ENCODE results near the gene CNNM2.
A peak's percentile ranks its signal among the peaks of the same experiment; 100 is the strongest.

Gene CNNM2

DNA sequence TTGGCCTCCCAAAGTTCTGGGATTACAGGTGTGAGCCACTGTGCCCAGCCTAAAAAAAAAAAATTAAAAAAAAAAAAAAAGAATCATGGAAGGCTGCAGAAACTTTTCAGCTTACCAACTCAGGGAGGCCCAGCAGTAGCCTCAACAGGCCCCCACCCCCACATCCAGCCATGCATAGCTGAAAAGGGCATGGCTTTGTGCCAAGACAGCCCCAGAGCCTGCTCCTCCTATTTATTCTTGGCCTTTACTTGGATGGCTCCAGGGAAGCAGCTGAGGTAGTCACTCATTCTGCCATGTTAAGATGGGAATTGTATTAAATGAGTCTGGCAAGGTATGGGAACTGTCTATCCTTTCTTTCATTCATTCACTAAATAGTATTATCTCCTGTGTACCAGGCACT lies 13.7 kb upstream of the CNNM2 start:
- Histone ChIP-seq H3K27ac (ENCODE audit: low read length) (no peak overlapping the region), H3K4me1 (ENCODE audit: control insufficient read depth, low read depth, low read length) (no peaks in the 10 kb centered on the region), H3K27me3 (ENCODE audit: control insufficient read depth, insufficient read depth, low read length) (no peaks in the 10 kb centered on the region), H3K36me3 (ENCODE audit: control insufficient read depth, low read depth, low read length) (no peaks in the 10 kb centered on the region), H3K9me3 (ENCODE audit: control insufficient read depth, low read depth, low read length) (no peaks in the 10 kb centered on the region), H3K4me3 (ENCODE audit: low read length) (no peak overlapping the region), H3K9ac (ENCODE audit: low read length) (no peak overlapping the region)

DNA sequence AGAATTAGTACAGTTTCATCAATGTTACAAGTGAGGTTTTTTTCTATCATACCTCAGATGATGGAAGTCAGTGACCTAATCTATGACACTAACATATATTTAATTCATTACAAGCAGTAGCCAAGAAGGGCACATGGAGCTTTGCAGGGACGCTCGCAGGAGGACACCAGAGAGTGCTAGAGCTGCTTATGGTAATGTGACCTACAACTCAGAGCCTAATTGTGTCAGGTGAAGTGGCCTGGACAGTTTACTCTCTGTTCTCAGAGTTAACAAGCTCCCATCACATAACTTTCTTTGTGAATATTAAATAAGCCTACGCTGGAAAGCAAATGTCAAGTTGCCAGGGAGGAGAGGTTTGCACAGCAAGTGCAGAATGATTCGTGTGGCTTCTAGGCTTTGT lies 11.6 kb upstream of the CNNM2 start:
- Histone ChIP-seq H3K27me3 (ENCODE audit: control insufficient read depth, insufficient read depth, low read length) (no peaks in the 10 kb centered on the region), H3K36me3 (ENCODE audit: control insufficient read depth, low read depth, low read length) (no peaks in the 10 kb centered on the region), H3K4me1 (ENCODE audit: control insufficient read depth, low read depth, low read length) (no peaks in the 10 kb centered on the region), H3K4me3 (ENCODE audit: low read length) (no peak overlapping the region), H3K27ac (ENCODE audit: low read length) (no peak overlapping the region), H3K9ac (ENCODE audit: low read length) (no peak overlapping the region), H3K9me3 (ENCODE audit: control insufficient read depth, low read depth, low read length) (no peaks in the 10 kb centered on the region)

DNA sequence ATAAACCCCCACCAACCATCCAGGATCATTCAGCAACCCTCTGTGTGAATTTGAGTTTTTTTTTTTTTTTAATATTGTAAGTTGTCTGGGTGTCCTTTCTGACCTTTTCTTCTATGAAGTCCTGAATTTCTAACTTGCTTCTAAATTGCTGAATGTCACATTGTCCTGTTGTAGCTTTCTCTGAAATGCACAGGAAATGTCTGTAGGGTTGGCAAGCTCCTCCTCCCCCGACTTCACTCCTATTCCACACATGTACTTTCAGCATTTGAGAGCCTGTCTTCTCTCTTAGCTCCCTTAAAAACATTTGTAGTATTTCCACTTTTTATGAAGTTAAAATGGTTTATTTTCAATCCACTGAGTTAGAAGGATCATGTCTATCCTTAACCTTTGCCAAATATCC lies 3.3 kb upstream of the CNNM2 start:
- no peaks in the 10 kb centered on the region for H3K9me3 ChIP-seq (ENCODE audit: control insufficient read depth, low read depth, low read length)
- peaks cover 18% of the 10 kb centered on the region for H3K27me3 ChIP-seq (ENCODE audit: control insufficient read depth, insufficient read depth, low read length)
- no peak overlapping the region for H3K9ac ChIP-seq (ENCODE audit: low read length)
- no peak overlapping the region for H3K4me3 ChIP-seq (ENCODE audit: low read length)
- no peaks in the 10 kb centered on the region for H3K36me3 ChIP-seq (ENCODE audit: control insufficient read depth, low read depth, low read length)
- no peak overlapping the region for H3K27ac ChIP-seq (ENCODE audit: low read length)
- H3K4me1 ChIP-seq (ENCODE audit: control insufficient read depth, low read depth, low read length) = peaks cover 3% of the 10 kb centered on the region

DNA sequence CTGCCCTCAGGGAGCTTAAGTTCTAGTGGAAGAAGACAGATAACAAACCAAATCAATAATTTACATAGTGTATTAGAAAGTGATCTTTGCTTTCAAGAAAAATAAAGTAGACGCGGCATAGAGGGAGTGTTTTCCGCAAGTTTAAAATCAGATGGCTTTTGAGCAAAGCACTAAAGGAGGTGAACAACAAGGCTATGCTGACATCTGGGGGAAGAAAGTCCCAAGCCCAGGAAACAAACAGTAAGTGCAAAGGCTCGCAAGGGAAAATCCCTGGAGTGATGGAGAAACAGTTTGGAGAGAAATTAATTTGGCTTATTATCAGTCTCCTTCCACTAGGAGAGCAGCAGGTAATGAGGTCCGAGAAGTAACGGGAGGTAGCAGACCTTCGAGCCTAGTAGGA lies 1.9 kb upstream of the CNNM2 start:
- Histone ChIP-seq H3K36me3 (ENCODE audit: control insufficient read depth, low read depth, low read length) (no peaks in the 10 kb centered on the region), H3K9ac (ENCODE audit: low read length) (no peak overlapping the region), H3K27me3 (ENCODE audit: control insufficient read depth, insufficient read depth, low read length) (peaks cover 32% of the 10 kb centered on the region), H3K9me3 (ENCODE audit: control insufficient read depth, low read depth, low read length) (no peaks in the 10 kb centered on the region), H3K27ac (ENCODE audit: low read length) (no peak overlapping the region), H3K4me3 (ENCODE audit: low read length) (no peak overlapping the region), H3K4me1 (ENCODE audit: control insufficient read depth, low read depth, low read length) (peaks cover 11% of the 10 kb centered on the region)

DNA sequence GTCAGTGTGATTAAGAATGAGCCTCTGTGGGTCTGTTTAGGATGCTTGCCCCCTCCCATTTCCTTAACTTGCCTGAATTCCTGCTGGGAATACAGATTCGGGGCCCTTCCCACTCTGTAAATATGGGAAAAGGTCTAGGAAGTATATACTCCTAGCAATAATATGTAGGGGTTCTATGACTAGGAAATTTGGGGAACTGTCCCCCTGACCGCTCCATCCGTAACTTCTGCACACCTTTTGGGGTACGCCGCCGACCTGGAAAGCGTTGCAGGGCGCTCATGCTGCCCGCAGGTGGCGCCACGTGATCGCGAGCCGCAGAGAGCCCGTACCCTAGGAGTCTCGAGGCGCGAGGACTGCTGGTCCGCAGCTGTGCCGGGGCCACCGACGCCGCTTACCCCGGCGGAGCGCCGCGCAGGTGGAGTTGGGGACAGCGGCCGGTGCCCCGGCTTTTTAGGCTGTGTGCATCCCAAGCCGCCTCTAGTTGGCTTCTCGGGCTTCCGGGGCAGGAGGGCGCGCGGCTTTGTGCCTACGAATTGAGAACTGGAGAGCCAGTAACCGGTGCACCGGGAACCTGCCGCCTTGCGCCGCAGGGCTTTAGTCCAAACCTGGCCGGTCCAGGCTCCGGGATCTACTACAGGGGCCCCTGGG lies 656 bp upstream of the CNNM2 start:
- Histone ChIP-seq H3K36me3 (ENCODE audit: control insufficient read depth, low read depth, low read length) (no peaks in the 10 kb centered on the region), H3K9me3 (ENCODE audit: control insufficient read depth, low read depth, low read length) (no peaks in the 10 kb centered on the region), H3K27me3 (ENCODE audit: control insufficient read depth, insufficient read depth, low read length) (peaks cover 32% of the 10 kb centered on the region), H3K27ac (ENCODE audit: low read length) (peak overlapping the region; percentile 72), H3K4me1 (ENCODE audit: control insufficient read depth, low read depth, low read length) (peaks cover 18% of the 10 kb centered on the region), H3K9ac (ENCODE audit: low read length) (peak overlapping the region; percentile 71), H3K4me3 (ENCODE audit: low read length) (peak overlapping the region; percentile 92)

DNA sequence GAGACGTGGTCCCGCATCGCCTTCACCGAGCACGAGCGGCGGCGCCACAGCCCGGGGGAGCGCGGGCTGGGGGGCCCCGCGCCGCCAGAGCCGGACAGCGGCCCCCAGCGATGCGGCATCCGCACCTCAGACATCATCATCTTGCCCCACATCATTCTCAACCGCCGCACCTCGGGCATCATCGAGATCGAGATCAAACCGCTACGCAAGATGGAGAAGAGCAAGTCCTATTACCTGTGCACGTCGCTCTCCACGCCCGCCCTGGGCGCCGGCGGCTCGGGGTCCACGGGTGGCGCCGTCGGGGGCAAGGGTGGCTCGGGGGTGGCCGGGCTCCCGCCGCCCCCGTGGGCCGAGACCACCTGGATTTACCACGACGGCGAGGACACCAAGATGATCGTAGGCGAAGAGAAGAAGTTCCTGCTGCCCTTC lies 737 bp downstream of the CNNM2 start:
- Histone ChIP-seq H3K36me3 (ENCODE audit: control insufficient read depth, low read depth, low read length) (no peaks in the 10 kb centered on the region), H3K27ac (ENCODE audit: low read length) (no peak overlapping the region), H3K4me1 (ENCODE audit: control insufficient read depth, low read depth, low read length) (peaks cover 21% of the 10 kb centered on the region), H3K9me3 (ENCODE audit: control insufficient read depth, low read depth, low read length) (no peaks in the 10 kb centered on the region), H3K4me3 (ENCODE audit: low read length) (peak overlapping the region; percentile 92), H3K27me3 (ENCODE audit: control insufficient read depth, insufficient read depth, low read length) (peaks cover 32% of the 10 kb centered on the region), H3K9ac (ENCODE audit: low read length) (peak overlapping the region; percentile 77)

DNA sequence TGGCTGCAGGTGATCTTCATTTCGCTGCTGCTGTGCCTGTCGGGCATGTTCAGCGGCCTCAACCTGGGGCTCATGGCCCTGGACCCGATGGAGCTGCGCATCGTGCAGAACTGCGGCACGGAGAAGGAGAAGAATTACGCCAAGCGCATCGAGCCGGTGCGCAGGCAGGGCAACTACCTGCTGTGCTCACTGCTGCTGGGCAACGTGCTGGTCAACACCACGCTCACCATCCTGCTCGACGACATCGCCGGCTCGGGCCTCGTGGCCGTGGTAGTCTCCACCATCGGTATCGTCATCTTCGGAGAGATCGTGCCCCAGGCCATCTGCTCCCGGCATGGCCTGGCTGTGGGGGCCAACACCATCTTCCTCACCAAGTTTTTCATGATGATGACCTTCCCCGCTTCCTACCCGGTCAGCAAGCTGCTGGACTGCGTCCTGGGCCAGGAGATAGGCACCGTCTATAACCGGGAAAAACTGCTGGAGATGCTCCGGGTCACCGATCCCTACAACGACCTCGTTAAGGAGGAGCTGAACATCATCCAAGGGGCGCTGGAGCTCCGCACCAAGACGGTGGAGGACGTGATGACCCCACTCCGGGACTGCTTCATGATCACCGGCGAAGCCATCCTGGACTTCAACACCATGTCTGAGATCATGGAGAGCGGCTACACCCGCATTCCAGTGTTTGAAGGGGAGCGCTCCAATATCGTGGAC lies 1.3 kb downstream of the CNNM2 start:
- H3K4me1 ChIP-seq (ENCODE audit: control insufficient read depth, low read depth, low read length) = peaks cover 21% of the 10 kb centered on the region
- peak overlapping the region; percentile 77 for H3K9ac ChIP-seq (ENCODE audit: low read length)
- peak overlapping the region; percentile 92 for H3K4me3 ChIP-seq (ENCODE audit: low read length)
- H3K9me3 ChIP-seq (ENCODE audit: control insufficient read depth, low read depth, low read length) = no peaks in the 10 kb centered on the region
- H3K27ac ChIP-seq (ENCODE audit: low read length) = no peak overlapping the region
- no peaks in the 10 kb centered on the region for H3K36me3 ChIP-seq (ENCODE audit: control insufficient read depth, low read depth, low read length)
- peaks cover 32% of the 10 kb centered on the region for H3K27me3 ChIP-seq (ENCODE audit: control insufficient read depth, insufficient read depth, low read length)

DNA sequence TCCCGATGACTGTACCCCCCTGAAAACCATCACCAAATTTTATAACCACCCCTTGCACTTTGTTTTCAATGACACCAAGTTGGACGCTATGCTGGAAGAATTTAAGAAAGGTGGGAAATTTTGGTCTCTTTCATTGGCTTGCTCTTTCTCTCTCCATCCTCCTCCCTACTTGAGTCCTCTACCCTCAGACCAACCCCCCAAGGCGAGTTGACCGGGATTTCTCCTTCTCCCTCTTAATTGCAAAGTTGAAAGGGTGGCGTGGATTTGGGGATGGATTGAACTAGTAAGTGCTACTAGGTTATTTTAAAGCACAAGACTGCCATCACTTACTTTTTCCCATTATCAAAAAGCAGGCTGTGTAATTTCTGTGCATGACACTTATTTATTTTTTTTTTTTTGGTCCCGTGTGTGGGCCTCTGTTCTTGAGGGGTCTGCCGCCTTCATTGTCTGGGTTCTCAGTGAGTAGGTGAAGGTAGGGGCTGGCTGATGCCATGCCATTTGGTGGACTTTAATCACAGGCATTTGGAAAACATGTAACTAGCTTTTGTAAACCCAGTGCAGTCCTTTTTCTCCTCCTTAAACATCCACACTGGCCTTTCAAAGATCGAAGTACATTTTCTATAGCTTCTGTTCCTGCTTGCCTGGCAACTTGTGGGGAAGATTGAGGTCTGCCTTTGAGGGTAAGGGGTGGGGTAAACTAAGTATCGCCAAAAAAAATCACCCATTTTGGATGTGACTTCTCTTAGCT lies 2.1 kb downstream of the CNNM2 start:
- peaks cover 32% of the 10 kb centered on the region for H3K27me3 ChIP-seq (ENCODE audit: control insufficient read depth, insufficient read depth, low read length)
- H3K9ac ChIP-seq (ENCODE audit: low read length) = peak overlapping the region; percentile 77
- H3K27ac ChIP-seq (ENCODE audit: low read length) = no peak overlapping the region
- H3K4me3 ChIP-seq (ENCODE audit: low read length) = peak overlapping the region; percentile 92
- peaks cover 21% of the 10 kb centered on the region for H3K4me1 ChIP-seq (ENCODE audit: control insufficient read depth, low read depth, low read length)
- no peaks in the 10 kb centered on the region for H3K36me3 ChIP-seq (ENCODE audit: control insufficient read depth, low read depth, low read length)
- no peaks in the 10 kb centered on the region for H3K9me3 ChIP-seq (ENCODE audit: control insufficient read depth, low read depth, low read length)

DNA sequence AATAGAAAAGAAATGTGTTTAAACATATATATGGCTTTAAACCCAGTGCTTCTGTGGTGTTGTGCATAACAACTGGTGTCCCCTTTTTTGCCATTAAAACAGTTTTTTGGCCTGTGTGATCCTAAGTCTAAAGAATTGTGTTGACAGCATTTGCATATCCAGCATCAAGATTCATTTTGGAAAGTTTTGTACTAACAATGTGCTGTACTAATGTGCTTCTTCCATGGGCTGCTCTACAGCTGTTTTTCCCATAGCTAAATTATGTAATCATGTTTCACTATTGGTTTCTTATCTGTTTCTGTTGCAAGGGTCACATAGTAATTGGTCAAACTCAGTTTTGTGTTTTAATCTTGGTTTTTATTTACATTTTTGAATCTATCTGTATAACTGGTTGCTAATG lies 5.5 kb downstream of the CNNM2 start:
- no peaks in the 10 kb centered on the region for H3K36me3 ChIP-seq (ENCODE audit: control insufficient read depth, low read depth, low read length)
- no peak overlapping the region for H3K9ac ChIP-seq (ENCODE audit: low read length)
- H3K27ac ChIP-seq (ENCODE audit: low read length) = no peak overlapping the region
- no peak overlapping the region for H3K4me3 ChIP-seq (ENCODE audit: low read length)
- peaks cover 21% of the 10 kb centered on the region for H3K4me1 ChIP-seq (ENCODE audit: control insufficient read depth, low read depth, low read length)
- H3K9me3 ChIP-seq (ENCODE audit: control insufficient read depth, low read depth, low read length) = no peaks in the 10 kb centered on the region
- peaks cover 26% of the 10 kb centered on the region for H3K27me3 ChIP-seq (ENCODE audit: control insufficient read depth, insufficient read depth, low read length)

DNA sequence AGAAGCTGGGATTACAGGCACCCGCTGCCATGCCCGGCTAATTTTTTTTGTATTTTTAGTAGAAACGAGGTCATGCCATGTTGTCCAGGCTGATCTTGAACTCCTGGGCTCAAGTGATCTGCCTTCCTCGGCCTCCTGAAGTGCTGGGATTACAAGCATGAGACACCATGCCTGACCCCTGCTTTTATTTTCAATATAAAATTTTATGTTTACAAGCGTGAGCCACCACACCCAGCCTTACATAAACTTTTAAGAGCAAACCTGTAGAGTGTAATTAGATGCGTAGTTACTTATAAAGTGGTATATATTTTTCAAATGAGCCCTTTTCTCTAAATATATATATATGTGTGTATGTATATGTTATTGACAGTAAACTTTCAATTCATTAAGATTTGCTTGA lies 8.7 kb downstream of the CNNM2 start:
- H3K4me3 ChIP-seq (ENCODE audit: low read length) = no peak overlapping the region
- H3K9ac ChIP-seq (ENCODE audit: low read length) = no peak overlapping the region
- no peaks in the 10 kb centered on the region for H3K9me3 ChIP-seq (ENCODE audit: control insufficient read depth, low read depth, low read length)
- no peaks in the 10 kb centered on the region for H3K36me3 ChIP-seq (ENCODE audit: control insufficient read depth, low read depth, low read length)
- no peaks in the 10 kb centered on the region for H3K27me3 ChIP-seq (ENCODE audit: control insufficient read depth, insufficient read depth, low read length)
- H3K4me1 ChIP-seq (ENCODE audit: control insufficient read depth, low read depth, low read length) = peaks cover 9% of the 10 kb centered on the region
- no peak overlapping the region for H3K27ac ChIP-seq (ENCODE audit: low read length)

DNA sequence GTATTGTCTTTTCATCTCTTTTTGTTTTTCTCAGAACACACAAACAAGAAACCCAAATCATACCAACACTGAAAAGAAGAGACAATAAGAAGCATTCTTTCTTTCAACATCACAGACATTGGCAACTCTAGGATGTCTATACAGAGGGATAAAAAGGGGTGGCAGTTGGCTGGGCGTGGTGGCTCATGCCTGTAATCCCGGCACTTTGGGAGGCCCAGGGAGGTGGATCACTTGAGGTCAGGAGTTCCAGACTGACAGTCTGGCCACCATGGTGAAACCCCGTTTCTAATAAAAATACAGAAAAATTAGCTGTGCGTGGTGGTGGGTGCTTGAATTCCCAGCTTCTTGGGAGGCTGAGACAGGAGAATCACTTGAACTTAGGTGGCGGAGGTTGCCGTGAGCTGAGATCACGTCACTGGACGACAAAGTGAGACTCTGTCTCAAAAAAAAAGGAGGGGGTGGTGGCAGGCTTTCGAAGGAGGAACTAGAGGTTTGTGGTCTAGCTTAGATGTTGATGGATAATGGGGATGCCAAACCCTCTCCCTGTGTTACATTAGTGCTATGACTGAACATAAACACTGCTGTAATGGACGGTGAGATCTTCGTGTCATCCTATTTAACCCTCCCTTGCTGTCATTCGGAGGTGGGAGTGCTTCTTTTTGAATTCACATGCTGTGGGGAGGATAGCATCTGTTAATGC lies 9.4 kb downstream of the CNNM2 start:
- H3K36me3 ChIP-seq (ENCODE audit: control insufficient read depth, low read depth, low read length) = no peaks in the 10 kb centered on the region
- no peak overlapping the region for H3K27ac ChIP-seq (ENCODE audit: low read length)
- H3K4me3 ChIP-seq (ENCODE audit: low read length) = no peak overlapping the region
- H3K9me3 ChIP-seq (ENCODE audit: control insufficient read depth, low read depth, low read length) = no peaks in the 10 kb centered on the region
- peaks cover 4% of the 10 kb centered on the region for H3K4me1 ChIP-seq (ENCODE audit: control insufficient read depth, low read depth, low read length)
- no peaks in the 10 kb centered on the region for H3K27me3 ChIP-seq (ENCODE audit: control insufficient read depth, insufficient read depth, low read length)
- H3K9ac ChIP-seq (ENCODE audit: low read length) = no peak overlapping the region
